GM21367 (cell line): ENCODE data around the gene STXBP1.

Experiments
- ATAC-seq: cut with Tn5 transposase; IDR thresholded peaks from one replicate; pipeline ENCODE4 v1.9.1; 2021; ENCODE audit not compliant: unreplicated experiment

The STXBP1 gene

DNA sequence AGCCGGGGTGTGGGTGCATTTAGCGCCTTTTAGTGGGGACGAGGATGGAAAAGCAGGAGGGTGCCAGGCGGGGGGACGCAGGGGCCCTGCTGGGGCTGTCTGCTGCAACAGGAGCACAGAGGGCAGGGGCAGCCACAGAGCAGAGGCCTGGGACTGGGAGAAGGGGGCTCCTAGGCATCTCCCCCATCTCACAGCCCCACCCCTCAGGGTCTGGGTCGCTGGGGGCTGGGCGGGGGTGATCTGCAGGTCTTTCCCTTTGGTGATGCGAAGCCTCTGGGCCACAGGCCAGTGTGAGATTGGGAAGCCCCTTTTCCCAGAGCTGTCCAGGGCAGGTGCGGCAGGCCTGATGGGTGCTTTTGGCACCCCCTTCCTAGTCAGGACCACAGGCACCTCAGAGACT is 118.2 kb downstream of the STXBP1 start:
- ATAC-seq = no peak

- no peak for ATAC-seq
These were observed 118.8 kb downstream of the STXBP1 start for GRCh38 chr9:127730799-127731410.

GRCh38 chr9:127731938-127732337 is 119.9 kb downstream of the STXBP1 start:
- no peak for ATAC-seq

GRCh38 chr9:127732444-127732843 is 120.4 kb downstream of the STXBP1 start:
- ATAC-seq = no peak

DNA sequence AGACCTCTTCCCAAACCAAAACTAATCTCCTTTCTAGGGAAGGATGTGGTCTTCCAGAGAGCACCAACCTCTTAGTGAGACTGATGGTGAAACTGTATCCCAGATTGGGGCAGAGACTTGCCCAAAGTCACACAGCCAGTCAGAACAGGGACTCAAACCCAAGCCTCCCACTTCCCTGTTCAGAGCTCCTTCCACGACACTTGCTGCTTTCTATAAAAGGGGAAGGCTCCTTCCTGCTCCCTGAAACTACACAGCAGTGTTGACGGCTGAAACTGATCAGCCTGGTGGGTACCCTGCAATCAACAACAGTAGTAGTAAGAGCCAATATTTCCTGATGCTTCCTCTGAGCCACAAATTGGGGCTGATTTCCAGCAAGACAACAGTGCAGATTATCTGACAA is 121.5 kb downstream of the STXBP1 start:
- ATAC-seq = no peak

- ATAC-seq = no peak
These were observed 122.2 kb downstream of the STXBP1 start for GRCh38 chr9:127734247-127734746.

- peak; percentile 67 for ATAC-seq
These were observed 122.9 kb downstream of the STXBP1 start, which contains the start of gene TOR2A for GRCh38 chr9:127734747-127735529. Gene TOR2A (minus strand): TSS chr9:127735294. CDS start chr9:127735270, 24 bp downstream.

DNA sequence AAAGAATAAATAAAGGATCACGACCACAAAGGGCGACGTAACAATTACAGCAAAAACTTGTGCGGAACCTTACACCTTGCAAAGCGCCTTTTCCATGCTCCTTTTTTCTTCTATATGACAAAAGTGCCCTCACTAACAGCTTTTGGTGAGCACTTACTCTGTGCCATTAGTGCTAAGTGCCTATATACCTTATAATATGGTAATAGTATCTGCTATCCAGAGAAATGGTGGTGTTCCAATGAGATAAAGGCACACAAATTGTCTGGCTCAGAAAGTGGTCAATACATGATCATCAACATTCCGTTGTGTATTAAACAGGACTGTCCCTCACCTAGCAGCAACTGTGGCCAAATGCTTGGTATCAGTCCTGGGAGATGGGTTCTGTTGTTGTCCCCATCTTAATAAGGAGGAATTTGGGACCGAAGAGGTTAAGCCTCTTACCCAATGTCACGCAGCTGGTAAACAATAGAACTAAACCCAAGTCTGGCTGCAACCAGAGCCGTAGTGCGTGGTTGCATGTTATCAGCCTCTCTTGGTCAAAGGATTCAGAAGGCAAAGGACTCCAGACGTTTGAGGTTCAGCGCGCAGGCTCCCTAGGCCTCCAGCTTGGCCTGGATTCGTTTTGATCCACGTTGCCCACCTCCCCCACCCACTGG is 123.6 kb downstream of the STXBP1 start:
- ATAC-seq = no peak

DNA sequence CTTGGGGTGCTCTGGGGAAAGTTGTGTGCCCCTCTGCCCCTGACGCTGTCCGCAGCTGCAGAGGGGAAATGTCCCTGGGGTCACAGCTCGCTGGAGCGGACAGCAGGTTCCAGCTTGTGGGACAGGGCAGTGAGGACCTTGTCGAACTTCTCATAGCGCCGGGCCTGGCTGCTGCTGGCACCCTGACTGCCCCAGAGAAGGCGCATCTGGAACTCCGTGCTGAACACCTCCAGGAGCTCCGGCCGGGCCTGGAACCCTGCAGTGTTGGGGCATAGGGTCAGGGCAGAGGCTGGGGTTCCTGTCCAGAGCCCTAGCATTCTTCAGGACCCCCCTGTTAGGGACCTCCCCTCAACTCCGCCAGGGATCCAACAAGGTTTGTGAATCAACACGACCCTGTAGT is 126.6 kb downstream of the STXBP1 start:
- no peak for ATAC-seq

- no peak for ATAC-seq
These were observed 127.7 kb downstream of the STXBP1 start for GRCh38 chr9:127739614-127740330.

DNA sequence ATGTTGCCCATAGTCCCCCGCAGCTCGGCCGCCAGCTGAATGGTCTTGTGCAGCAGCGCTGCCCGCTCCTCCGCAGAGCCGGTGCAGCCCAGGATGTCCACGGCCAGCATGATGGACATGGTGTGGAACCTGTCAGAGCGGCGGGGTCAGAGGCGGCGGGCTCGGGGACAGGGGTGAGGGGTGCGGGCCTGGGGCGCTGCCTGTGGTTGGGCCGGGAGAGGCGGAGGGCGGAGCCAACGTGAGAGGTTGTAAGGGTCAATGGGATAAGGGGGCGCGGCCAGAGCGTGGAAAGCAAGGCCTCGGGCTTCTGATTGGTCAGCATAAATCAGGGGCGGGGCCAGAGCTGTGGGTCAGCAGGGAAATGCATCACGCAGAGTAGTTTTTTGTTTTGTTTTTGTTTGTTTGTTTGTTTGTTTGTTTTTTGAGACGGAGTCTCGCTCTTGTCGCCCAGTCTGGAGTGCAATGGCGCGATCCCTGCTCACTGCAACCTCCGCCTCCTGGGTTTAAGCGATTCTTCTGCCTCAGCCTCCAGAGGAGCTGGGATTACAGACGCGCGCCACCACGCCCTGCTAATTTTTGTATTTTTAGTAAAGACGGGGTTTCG is 129.9 kb downstream of the STXBP1 start:
- ATAC-seq = no peak
